Measurements from ENCODE around the gene PGAM1. TPM values are rescaled to one million over a fixed set of nuclear protein-coding genes. Genes with fewer than 3 reads are reported as not detected.
"Not testable (repeated sequence)": the region's sequence is repeated elsewhere in the genome, so short reads cannot be mapped to it uniquely, and the experiment has no call there.

The PGAM1 gene
- polyA plus RNA-seq, 1 of the 3 experiments (the other 2 are of a cell fraction), result 398 TPM

DNA sequence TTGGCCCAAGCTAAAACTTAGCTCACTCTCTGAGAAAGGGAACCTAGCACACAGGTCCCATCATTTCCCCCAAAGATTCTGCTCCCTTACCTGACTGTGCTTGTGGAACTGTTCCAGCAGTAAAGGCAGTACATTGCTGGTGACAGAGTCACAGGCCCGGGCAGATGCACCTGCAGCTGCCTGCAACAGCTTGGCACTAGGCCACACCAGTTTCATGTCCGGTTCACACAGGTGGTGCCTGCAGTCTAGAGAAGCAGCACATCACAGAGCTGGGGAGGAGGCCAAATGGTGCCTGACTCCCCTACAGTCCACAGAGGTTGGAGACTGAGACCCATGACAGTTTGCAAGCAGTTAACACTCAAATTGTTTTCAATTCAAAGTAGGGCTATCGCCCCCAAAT is 42.2 kb downstream of the PGAM1 start:
- Histone ChIP-seq H3K36me3 (replicated peaks in 1 of 2; ENCODE audit: control insufficient read depth in 1 of 2, insufficient read depth in 2 of 2, low read length in 1 of 2) (peaks cover 47 to 54% of the 10 kb centered on the region in 2 experiments), H3K27me3 (ENCODE audit: insufficient read depth) (no peaks in the 10 kb centered on the region), H3K9ac (no peak overlapping the region), H2AFZ (ENCODE audit: low read depth) (no peak overlapping the region), H3K79me2 (ENCODE audit: insufficient read depth) (no peaks in the 10 kb centered on the region), H3K4me2 (no peak overlapping the region), H3K27ac (ENCODE audit: low read depth in 2 of 2, low read length in 1 of 2) (no peak overlapping the region), H4K20me1 (ENCODE audit: insufficient read depth) (0 out of 2 replicates have a peak, but pooled peaks cover 7% of the 10 kb centered on the region), H3K4me1 (ENCODE audit: control insufficient read depth in 1 of 2, insufficient read depth in 2 of 2, low read depth in 1 of 2, low read length in 1 of 2) (peaks cover 0 to 4% of the 10 kb centered on the region in 2 experiments; a peak in 2 of 4 replicates), H3K9me2 (no peaks in the 10 kb centered on the region), H3K4me3 (ENCODE audit: low read depth in 2 of 2, low read length in 1 of 2) (no peak overlapping the region), H3F3A (replicated peaks; ENCODE audit: insufficient read depth) (peaks cover 28% of the 10 kb centered on the region), H3K9me3 (no peaks in the 10 kb centered on the region)
- no peak for TF ChIP-seq FOSL2 (IDR thresholded peaks at IDR 0.05; ENCODE audit: borderline replicate concordance, low read depth)
- TF ChIP-seq TCF12 (IDR thresholded peaks at IDR 0.05), result no peak
- no peak for TF ChIP-seq GABPA (IDR thresholded peaks at IDR 0.05; ENCODE audit: low read depth)
- TF ChIP-seq, protein P1, sequence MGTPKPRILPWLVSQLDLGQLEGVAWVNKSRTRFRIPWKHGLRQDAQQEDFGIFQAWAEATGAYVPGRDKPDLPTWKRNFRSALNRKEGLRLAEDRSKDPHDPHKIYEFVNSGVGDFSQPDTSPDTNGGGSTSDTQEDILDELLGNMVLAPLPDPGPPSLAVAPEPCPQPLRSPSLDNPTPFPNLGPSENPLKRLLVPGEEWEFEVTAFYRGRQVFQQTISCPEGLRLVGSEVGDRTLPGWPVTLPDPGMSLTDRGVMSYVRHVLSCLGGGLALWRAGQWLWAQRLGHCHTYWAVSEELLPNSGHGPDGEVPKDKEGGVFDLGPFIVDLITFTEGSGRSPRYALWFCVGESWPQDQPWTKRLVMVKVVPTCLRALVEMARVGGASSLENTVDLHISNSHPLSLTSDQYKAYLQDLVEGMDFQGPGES (IDR thresholded peaks at IDR 0.05; ENCODE audit: low read depth, low read length), result no peak
- TF ChIP-seq RCOR1 (IDR thresholded peaks at IDR 0.05; ENCODE audit: low read length), result no peak
- TF ChIP-seq, protein P2, sequence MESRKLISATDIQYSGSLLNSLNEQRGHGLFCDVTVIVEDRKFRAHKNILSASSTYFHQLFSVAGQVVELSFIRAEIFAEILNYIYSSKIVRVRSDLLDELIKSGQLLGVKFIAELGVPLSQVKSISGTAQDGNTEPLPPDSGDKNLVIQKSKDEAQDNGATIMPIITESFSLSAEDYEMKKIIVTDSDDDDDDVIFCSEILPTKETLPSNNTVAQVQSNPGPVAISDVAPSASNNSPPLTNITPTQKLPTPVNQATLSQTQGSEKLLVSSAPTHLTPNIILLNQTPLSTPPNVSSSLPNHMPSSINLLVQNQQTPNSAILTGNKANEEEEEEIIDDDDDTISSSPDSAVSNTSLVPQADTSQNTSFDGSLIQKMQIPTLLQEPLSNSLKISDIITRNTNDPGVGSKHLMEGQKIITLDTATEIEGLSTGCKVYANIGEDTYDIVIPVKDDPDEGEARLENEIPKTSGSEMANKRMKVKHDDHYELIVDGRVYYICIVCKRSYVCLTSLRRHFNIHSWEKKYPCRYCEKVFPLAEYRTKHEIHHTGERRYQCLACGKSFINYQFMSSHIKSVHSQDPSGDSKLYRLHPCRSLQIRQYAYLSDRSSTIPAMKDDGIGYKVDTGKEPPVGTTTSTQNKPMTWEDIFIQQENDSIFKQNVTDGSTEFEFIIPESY (IDR thresholded peaks at IDR 0.05; ENCODE audit: borderline replicate concordance, low read depth), result no peak
- TF ChIP-seq, protein P3, sequence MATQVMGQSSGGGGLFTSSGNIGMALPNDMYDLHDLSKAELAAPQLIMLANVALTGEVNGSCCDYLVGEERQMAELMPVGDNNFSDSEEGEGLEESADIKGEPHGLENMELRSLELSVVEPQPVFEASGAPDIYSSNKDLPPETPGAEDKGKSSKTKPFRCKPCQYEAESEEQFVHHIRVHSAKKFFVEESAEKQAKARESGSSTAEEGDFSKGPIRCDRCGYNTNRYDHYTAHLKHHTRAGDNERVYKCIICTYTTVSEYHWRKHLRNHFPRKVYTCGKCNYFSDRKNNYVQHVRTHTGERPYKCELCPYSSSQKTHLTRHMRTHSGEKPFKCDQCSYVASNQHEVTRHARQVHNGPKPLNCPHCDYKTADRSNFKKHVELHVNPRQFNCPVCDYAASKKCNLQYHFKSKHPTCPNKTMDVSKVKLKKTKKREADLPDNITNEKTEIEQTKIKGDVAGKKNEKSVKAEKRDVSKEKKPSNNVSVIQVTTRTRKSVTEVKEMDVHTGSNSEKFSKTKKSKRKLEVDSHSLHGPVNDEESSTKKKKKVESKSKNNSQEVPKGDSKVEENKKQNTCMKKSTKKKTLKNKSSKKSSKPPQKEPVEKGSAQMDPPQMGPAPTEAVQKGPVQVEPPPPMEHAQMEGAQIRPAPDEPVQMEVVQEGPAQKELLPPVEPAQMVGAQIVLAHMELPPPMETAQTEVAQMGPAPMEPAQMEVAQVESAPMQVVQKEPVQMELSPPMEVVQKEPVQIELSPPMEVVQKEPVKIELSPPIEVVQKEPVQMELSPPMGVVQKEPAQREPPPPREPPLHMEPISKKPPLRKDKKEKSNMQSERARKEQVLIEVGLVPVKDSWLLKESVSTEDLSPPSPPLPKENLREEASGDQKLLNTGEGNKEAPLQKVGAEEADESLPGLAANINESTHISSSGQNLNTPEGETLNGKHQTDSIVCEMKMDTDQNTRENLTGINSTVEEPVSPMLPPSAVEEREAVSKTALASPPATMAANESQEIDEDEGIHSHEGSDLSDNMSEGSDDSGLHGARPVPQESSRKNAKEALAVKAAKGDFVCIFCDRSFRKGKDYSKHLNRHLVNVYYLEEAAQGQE (IDR thresholded peaks at IDR 0.05; ENCODE audit: low read depth, low read length), result no peak
- TF ChIP-seq TEAD4 (IDR thresholded peaks at IDR 0.05; ENCODE audit: borderline replicate concordance, insufficient read depth), result no peak
- TF ChIP-seq MEF2A (IDR thresholded peaks at IDR 0.05; ENCODE audit: borderline replicate concordance, low read depth), result no peak
- no peak for TF ChIP-seq GATA2 (CRISPR knock-in tag; IDR thresholded peaks at IDR 0.05)
- TF ChIP-seq, protein P4, sequence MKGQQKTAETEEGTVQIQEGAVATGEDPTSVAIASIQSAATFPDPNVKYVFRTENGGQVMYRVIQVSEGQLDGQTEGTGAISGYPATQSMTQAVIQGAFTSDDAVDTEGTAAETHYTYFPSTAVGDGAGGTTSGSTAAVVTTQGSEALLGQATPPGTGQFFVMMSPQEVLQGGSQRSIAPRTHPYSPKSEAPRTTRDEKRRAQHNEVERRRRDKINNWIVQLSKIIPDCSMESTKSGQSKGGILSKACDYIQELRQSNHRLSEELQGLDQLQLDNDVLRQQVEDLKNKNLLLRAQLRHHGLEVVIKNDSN (IDR thresholded peaks at IDR 0.05; ENCODE audit: borderline replicate concordance, low read depth), result no peak
- TF ChIP-seq, protein P5, sequence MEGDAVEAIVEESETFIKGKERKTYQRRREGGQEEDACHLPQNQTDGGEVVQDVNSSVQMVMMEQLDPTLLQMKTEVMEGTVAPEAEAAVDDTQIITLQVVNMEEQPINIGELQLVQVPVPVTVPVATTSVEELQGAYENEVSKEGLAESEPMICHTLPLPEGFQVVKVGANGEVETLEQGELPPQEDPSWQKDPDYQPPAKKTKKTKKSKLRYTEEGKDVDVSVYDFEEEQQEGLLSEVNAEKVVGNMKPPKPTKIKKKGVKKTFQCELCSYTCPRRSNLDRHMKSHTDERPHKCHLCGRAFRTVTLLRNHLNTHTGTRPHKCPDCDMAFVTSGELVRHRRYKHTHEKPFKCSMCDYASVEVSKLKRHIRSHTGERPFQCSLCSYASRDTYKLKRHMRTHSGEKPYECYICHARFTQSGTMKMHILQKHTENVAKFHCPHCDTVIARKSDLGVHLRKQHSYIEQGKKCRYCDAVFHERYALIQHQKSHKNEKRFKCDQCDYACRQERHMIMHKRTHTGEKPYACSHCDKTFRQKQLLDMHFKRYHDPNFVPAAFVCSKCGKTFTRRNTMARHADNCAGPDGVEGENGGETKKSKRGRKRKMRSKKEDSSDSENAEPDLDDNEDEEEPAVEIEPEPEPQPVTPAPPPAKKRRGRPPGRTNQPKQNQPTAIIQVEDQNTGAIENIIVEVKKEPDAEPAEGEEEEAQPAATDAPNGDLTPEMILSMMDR (IDR thresholded peaks at IDR 0.05), result no peak
- CTCF ChIA-PET, result interaction anchor here (0.9 to 8.7 kb wide), 4 partner anchors 17 to 144 kb away, joined by 3 to 132 read pairs (median 6); partner anchors contain the start of gene ANKRD2
- WGBS (ENCODE audit: low lambda C conversion rate), result 100% methylated on average over 2 of the region's 3 CpGs
- POLR2A ChIA-PET, result no interaction called here
- DNase-seq, result no peak

DNA sequence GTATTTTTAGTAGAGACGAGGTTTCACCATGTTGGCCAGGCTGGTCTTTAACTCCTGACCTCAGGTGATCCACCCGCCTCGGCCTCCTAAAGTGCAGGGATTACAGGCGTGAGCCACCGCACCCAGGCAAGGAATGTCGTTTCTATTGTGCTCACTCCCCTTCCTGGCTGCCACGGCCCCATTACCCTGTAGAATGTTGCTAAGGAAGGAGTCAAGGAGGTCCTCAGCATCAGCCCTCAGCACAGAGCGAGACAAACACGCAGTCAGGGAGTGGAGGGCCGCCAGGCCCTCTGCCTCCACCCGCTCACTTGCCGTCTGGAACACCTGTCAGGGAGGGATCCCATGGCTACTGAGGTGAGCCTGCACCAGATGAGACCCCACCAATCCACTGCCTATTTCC is 42.8 kb downstream of the PGAM1 start:
- H3K9ac ChIP-seq; H3K4me2 ChIP-seq; H2AFZ ChIP-seq (ENCODE audit: low read depth); H3K27me3 ChIP-seq (ENCODE audit: insufficient read depth); H3K79me2 ChIP-seq (ENCODE audit: insufficient read depth); H4K20me1 ChIP-seq (ENCODE audit: insufficient read depth); DNase-seq; H3K9me3 ChIP-seq; POLR2A ChIA-PET; H3K27ac ChIP-seq (ENCODE audit: low read depth in 2 of 2, low read length in 1 of 2); H3K4me3 ChIP-seq (ENCODE audit: low read depth in 2 of 2, low read length in 1 of 2); H3K9me2 ChIP-seq; H3K4me1 ChIP-seq (ENCODE audit: control insufficient read depth in 1 of 2, insufficient read depth in 2 of 2, low read depth in 1 of 2, low read length in 1 of 2): not testable (repeated sequence)
- H3F3A ChIP-seq (replicated peaks; ENCODE audit: insufficient read depth), result peaks cover 24% of the 10 kb centered on the region
- peaks cover 46 to 57% of the 10 kb centered on the region in 2 experiments for H3K36me3 ChIP-seq (replicated peaks in 1 of 2; ENCODE audit: control insufficient read depth in 1 of 2, insufficient read depth in 2 of 2, low read length in 1 of 2)
- WGBS (ENCODE audit: low lambda C conversion rate), result 96% methylated on average over 9 of the region's 12 CpGs
- CTCF ChIA-PET, result interaction anchor here (0.9 to 8.7 kb wide), 3 partner anchors 17 to 144 kb away, joined by 3 to 132 read pairs (median 6); no protein-coding TSS in a partner anchor

Measured in SK-N-SH (cell line).